ENCODE data around the gene RASSF7.
"Not testable (repeated sequence)": the region's sequence is repeated elsewhere in the genome, so short reads cannot be mapped to it uniquely, and the experiment has no call there.

Gene RASSF7

DNA sequence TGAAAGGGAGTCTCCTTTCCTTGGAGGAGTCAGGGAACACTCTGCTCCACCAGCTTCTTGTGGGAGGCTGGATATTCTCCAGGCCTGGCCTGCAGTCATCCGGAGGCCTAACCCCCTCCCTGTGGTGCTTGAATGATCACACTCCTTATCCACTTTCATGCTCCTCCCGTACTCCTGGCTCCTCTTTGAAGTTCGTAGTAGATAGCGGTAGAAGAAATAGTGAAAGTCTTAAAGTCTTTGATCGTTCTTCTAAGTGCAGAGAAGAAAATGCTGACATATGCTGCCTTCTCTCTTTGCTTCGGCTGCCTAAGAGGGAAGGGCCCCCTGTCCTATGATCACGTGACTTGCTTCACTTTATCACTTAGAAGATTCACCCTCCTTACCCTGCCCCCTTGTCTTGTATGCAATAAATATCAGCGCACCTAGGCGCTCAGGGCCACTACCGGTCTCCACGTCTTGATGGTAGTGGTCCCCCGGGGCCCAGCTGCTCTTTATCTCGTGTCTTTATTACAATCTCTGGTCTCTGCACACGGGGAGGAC, 13.3 kb downstream of the RASSF7 start:
- no CpG with 5 or more reads among the region's 14 CpGs for WGBS (ENCODE audit: extremely low coverage, insufficient coverage, insufficient read length)
- H2BK12ac ChIP-seq (ENCODE audit: low read length): not testable (repeated sequence)

DNA sequence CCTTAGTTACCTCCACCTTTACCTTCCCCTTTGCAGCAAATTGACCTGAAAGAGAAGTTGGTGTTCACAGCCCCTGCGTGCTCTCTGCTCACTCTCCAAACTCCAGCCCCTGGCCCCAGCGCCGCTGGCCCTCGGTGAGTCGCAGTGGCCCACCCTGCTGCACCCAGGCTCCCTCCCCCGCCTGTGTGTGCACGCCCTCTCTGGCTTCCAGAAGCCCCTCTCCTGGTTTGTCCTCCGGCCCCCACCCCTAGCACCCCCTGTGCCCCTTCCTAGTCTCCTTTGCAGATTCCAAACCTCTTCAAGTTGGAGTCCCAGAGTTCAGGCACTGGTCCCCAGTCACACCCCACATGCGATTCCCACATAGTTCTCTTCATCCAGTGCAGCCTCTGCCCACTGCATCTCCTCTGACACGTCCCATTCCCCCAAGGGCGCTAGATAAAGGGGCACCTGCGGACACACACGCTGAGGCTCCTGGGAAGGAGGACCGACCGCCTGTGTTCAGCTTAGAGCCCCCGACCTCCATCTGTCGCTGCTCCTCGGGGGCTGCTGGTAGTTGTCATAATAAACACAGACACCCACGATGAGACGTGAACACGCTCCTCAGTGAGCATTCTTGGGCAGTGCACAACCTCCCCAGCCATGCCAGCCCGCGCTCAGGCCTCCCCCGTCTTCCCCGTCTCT, 14.0 kb downstream of the RASSF7 start:
- peaks cover 8% of the 10 kb centered on the region for H3K79me1 ChIP-seq (ENCODE audit: low read length)
- H4K8ac ChIP-seq (ENCODE audit: low read depth, low read length): peak overlapping the region; percentile 88
- H4K91ac ChIP-seq (ENCODE audit: low read depth, low read length): peak overlapping the region; percentile 84
- H3K9me3 ChIP-seq (ENCODE audit: insufficient read depth, low read depth, low read length): peaks cover 4% of the 10 kb centered on the region
- H3K4ac ChIP-seq (ENCODE audit: low read depth, low read length): peak overlapping the region; percentile 61
- no peak overlapping the region for H3K9ac ChIP-seq (ENCODE audit: low read length)
- H3K4me1 ChIP-seq (ENCODE audit: control insufficient read depth in 1 of 2, insufficient read depth in 2 of 2, low read length in 2 of 2): peaks cover 24 to 32% of the 10 kb centered on the region in 2 experiments
- DNase-seq: no peak
- H4K12ac ChIP-seq (ENCODE audit: low read depth, low read length): peak overlapping the region; percentile 93
- no CpG with 5 or more reads among the region's 25 CpGs for WGBS (ENCODE audit: extremely low coverage, insufficient coverage, insufficient read length)
- H3K27ac ChIP-seq (ENCODE audit: low read depth, low read length): no peak overlapping the region
- no peak overlapping the region for H2BK5ac ChIP-seq (ENCODE audit: low read depth, low read length, poor library complexity)
- H3K4me2 ChIP-seq (ENCODE audit: low read length): peak overlapping the region; percentile 99
- peak overlapping the region; percentile 99 for H2AFZ ChIP-seq (ENCODE audit: insufficient read depth, low read length, poor library complexity)
- peaks cover 8 to 10% of the 10 kb centered on the region in 2 experiments for H3K36me3 ChIP-seq (ENCODE audit: control insufficient read depth in 1 of 2, insufficient read depth in 2 of 2, low read length in 2 of 2)
- no peak overlapping the region for H3K23ac ChIP-seq (ENCODE audit: low read length)
- H3K18ac ChIP-seq (ENCODE audit: low read length): peak overlapping the region; percentile 97
- no peak overlapping the region for H2BK12ac ChIP-seq (ENCODE audit: low read length)
- peak overlapping the region; percentile 99 for H3K14ac ChIP-seq (ENCODE audit: low read length)
- peak overlapping the region; percentile 84 for H3K4me3 ChIP-seq (ENCODE audit: low read depth, low read length)
- no peak overlapping the region for H2BK120ac ChIP-seq (ENCODE audit: insufficient read depth, low read length, poor library complexity)
- peaks cover 42% of the 10 kb centered on the region for H3K79me2 ChIP-seq (ENCODE audit: control insufficient read depth, insufficient read depth, low read length, poor library complexity)
- no peak overlapping the region for H2AK5ac ChIP-seq (ENCODE audit: low read length)
- H3K27me3 ChIP-seq (ENCODE audit: insufficient read depth, low read length): no peaks in the 10 kb centered on the region

More for the DNA sequence above, 13.3 kb downstream of the RASSF7 start:
- peaks cover 26 to 39% of the 10 kb centered on the region in 2 experiments for H3K4me1 ChIP-seq (ENCODE audit: control insufficient read depth in 1 of 2, insufficient read depth in 2 of 2, low read length in 2 of 2)
- H3K9ac ChIP-seq (ENCODE audit: low read length); H4K91ac ChIP-seq (ENCODE audit: low read depth, low read length); H4K12ac ChIP-seq (ENCODE audit: low read depth, low read length); H3K14ac ChIP-seq (ENCODE audit: low read length); H3K4me2 ChIP-seq (ENCODE audit: low read length); H3K4ac ChIP-seq (ENCODE audit: low read depth, low read length); DNase-seq; H2BK5ac ChIP-seq (ENCODE audit: low read depth, low read length, poor library complexity); H2AFZ ChIP-seq (ENCODE audit: insufficient read depth, low read length, poor library complexity); H3K27me3 ChIP-seq (ENCODE audit: insufficient read depth, low read length); H2BK120ac ChIP-seq (ENCODE audit: insufficient read depth, low read length, poor library complexity); H3K27ac ChIP-seq (ENCODE audit: low read depth, low read length); H3K23ac ChIP-seq (ENCODE audit: low read length); H3K36me3 ChIP-seq (ENCODE audit: control insufficient read depth in 1 of 2, insufficient read depth in 2 of 2, low read length in 2 of 2); H3K9me3 ChIP-seq (ENCODE audit: insufficient read depth, low read depth, low read length); H2AK5ac ChIP-seq (ENCODE audit: low read length); H3K4me3 ChIP-seq (ENCODE audit: low read depth, low read length); H3K18ac ChIP-seq (ENCODE audit: low read length); H4K8ac ChIP-seq (ENCODE audit: low read depth, low read length): not testable (repeated sequence)
- peaks cover 11% of the 10 kb centered on the region for H3K79me1 ChIP-seq (ENCODE audit: low read length)
- peaks cover 35% of the 10 kb centered on the region for H3K79me2 ChIP-seq (ENCODE audit: control insufficient read depth, insufficient read depth, low read length, poor library complexity)

DNA sequence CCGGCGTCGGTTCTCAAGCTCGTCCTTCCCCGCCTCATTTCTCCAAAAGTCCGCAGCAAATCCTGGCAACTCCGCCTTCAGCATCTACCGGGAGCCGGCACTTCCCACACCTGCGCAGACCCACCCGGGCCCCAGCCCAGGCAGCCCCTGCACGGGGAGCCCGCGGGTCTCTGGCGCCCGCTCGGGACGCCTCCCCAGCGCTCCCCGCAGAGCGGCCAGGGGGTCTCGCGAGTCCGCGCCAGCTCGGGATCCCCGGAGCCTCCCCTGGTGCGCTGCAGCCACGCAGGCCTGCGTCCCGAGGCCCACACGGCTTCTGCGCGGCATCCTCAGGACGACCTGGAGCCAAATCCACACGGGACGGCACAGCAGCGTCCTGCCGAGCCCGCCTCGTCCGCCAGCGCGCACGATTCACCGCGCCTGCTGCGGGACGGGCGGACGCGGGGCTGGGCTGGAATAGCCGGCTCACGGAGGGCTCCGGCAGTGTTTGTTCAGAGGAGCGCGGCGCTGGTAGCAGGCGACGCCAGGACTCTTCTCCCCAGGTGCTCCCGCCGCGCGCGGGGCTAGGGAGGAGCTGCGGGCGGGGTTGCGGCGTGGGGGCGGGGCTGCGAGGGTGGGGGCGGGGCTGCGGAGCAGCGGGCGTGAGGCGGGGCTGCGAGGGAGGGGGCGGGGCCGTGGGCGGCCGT, 14.7 kb downstream of the RASSF7 start:
- Histone ChIP-seq H4K91ac (ENCODE audit: low read depth, low read length) (peak overlapping the region; percentile 84), H3K18ac (ENCODE audit: low read length) (peak overlapping the region; percentile 97), H3K9me3 (ENCODE audit: insufficient read depth, low read depth, low read length) (peaks cover 4% of the 10 kb centered on the region), H2BK120ac (ENCODE audit: insufficient read depth, low read length, poor library complexity) (peak overlapping the region; percentile 90), H2AK5ac (ENCODE audit: low read length) (peak overlapping the region; percentile 99), H3K9ac (ENCODE audit: low read length) (peak overlapping the region; percentile 83), H3K27me3 (ENCODE audit: insufficient read depth, low read length) (no peaks in the 10 kb centered on the region), H3K36me3 (ENCODE audit: control insufficient read depth in 1 of 2, insufficient read depth in 2 of 2, low read length in 2 of 2) (peaks cover 8 to 11% of the 10 kb centered on the region in 2 experiments), H3K4ac (ENCODE audit: low read depth, low read length) (peak overlapping the region; percentile 61), H3K4me1 (ENCODE audit: control insufficient read depth in 1 of 2, insufficient read depth in 2 of 2, low read length in 2 of 2) (peaks cover 26 to 31% of the 10 kb centered on the region in 2 experiments), H3K79me2 (ENCODE audit: control insufficient read depth, insufficient read depth, low read length, poor library complexity) (peaks cover 48% of the 10 kb centered on the region), H2AFZ (ENCODE audit: insufficient read depth, low read length, poor library complexity) (peak overlapping the region; percentile 99), H3K4me3 (ENCODE audit: low read depth, low read length) (peak overlapping the region; percentile 84), H3K79me1 (ENCODE audit: low read length) (peaks cover 8% of the 10 kb centered on the region), H2BK5ac (ENCODE audit: low read depth, low read length, poor library complexity) (peak overlapping the region; percentile 70), H3K23ac (ENCODE audit: low read length) (no peak overlapping the region), H4K12ac (ENCODE audit: low read depth, low read length) (peak overlapping the region; percentile 93), H4K8ac (ENCODE audit: low read depth, low read length) (peak overlapping the region; percentile 88), H3K14ac (ENCODE audit: low read length) (peak overlapping the region; percentile 99), H3K27ac (ENCODE audit: low read depth, low read length) (peak overlapping the region; percentile 73), H3K4me2 (ENCODE audit: low read length) (peak overlapping the region; percentile 99), H2BK12ac (ENCODE audit: low read length) (peak overlapping the region; percentile 8)
- peak; percentile 62 to 85 for DNase-seq
- no CpG with 5 or more reads among the region's 81 CpGs for WGBS (ENCODE audit: extremely low coverage, insufficient coverage, insufficient read length)

DNA sequence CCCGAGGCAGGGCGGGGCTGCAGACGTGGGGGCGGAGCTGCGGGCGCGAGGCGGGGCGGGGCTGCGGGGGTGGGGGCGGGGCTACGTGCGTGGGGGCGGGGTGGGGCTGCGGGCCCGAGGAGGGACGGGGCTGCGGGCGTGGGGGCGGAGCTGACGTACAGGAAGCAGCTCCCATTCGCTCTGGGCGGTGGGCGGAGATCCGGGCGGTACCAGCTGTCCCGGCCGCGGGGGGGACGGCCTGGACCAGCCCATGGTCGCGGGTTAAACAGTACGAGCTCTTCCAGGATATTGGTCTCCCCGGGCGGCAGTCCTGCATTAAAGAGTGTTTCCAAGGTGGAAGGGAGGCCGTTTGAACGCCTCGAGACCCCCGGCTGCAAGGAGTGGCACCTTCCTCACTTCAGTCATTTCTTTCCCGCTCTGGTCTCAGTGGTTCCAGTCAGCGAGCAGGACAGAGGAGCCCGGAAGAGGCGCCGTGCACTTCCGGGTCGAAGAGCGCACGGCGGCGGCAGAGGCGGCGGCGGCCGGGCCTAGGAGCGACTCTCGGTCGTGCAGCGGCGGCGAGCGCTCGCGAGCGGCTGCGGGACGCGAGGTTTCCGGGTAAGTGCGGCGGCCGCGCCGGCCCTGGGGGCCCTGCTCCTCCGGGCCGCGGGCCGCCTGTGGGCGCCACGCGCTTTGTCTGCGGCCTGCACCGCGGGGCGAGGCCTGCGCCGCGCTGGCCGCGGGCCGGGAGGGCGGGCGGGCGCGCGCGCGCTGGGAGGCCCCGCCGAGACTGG, 15.4 kb downstream of the RASSF7 start, which contains the start of gene PHRF1:
Gene PHRF1, plus strand, starts transcription at position 475 of the 773 bp plus-strand sequence. CDS start 5,043 bp downstream, outside the sequence.
- peak within 1 kb of the TSS; percentile 97 for H3K18ac ChIP-seq (ENCODE audit: low read length)
- peak within 1 kb of the TSS; percentile 94 for H4K8ac ChIP-seq (ENCODE audit: low read depth, low read length)
- H3K79me1 ChIP-seq (ENCODE audit: low read length): peaks cover 8% of the 10 kb centered on the region
- peak within 1 kb of the TSS; percentile 81 for H3K27ac ChIP-seq (ENCODE audit: low read depth, low read length)
- peak within 1 kb of the TSS; percentile 95 for H3K4me3 ChIP-seq (ENCODE audit: low read depth, low read length)
- peak within 1 kb of the TSS; percentile 98 for H2BK120ac ChIP-seq (ENCODE audit: insufficient read depth, low read length, poor library complexity)
- peak within 1 kb of the TSS; percentile 99 for H3K14ac ChIP-seq (ENCODE audit: low read length)
- peak within 1 kb of the TSS; percentile 37 for H2BK12ac ChIP-seq (ENCODE audit: low read length)
- peaks cover 8 to 12% of the 10 kb centered on the region in 2 experiments for H3K36me3 ChIP-seq (ENCODE audit: control insufficient read depth in 1 of 2, insufficient read depth in 2 of 2, low read length in 2 of 2)
- WGBS (ENCODE audit: extremely low coverage, insufficient coverage, insufficient read length): no CpG with 5 or more reads among the region's 99 CpGs
- H4K12ac ChIP-seq (ENCODE audit: low read depth, low read length): peak within 1 kb of the TSS; percentile 93
- DNase-seq: peak; percentile 86 to 92
- H3K27me3 ChIP-seq (ENCODE audit: insufficient read depth, low read length): no peaks in the 10 kb centered on the region
- no peak within 1 kb of the TSS for H3K23ac ChIP-seq (ENCODE audit: low read length)
- H3K79me2 ChIP-seq (ENCODE audit: control insufficient read depth, insufficient read depth, low read length, poor library complexity): peaks cover 50% of the 10 kb centered on the region
- peak within 1 kb of the TSS; percentile 96 for H4K91ac ChIP-seq (ENCODE audit: low read depth, low read length)
- H3K4me1 ChIP-seq (ENCODE audit: control insufficient read depth in 1 of 2, insufficient read depth in 2 of 2, low read length in 2 of 2): peaks cover 26 to 29% of the 10 kb centered on the region in 2 experiments
- peak within 1 kb of the TSS; percentile 99 for H2AK5ac ChIP-seq (ENCODE audit: low read length)
- H2BK5ac ChIP-seq (ENCODE audit: low read depth, low read length, poor library complexity): peak within 1 kb of the TSS; percentile 99
- H3K9ac ChIP-seq (ENCODE audit: low read length): peak within 1 kb of the TSS; percentile 94
- H3K9me3 ChIP-seq (ENCODE audit: insufficient read depth, low read depth, low read length): peaks cover 4% of the 10 kb centered on the region
- peak within 1 kb of the TSS; percentile 96 for H3K4ac ChIP-seq (ENCODE audit: low read depth, low read length)
- peak within 1 kb of the TSS; percentile 99 for H2AFZ ChIP-seq (ENCODE audit: insufficient read depth, low read length, poor library complexity)
- H3K4me2 ChIP-seq (ENCODE audit: low read length): peak within 1 kb of the TSS; percentile 99
